Muscle of leg (tissue), 11 donors: ENCODE results near the gene IFNLR1. TPM values are rescaled to one million over a fixed set of nuclear protein-coding genes. Genes with fewer than 3 reads are reported as not detected.
"Not testable (repeated sequence)": the region's sequence is repeated elsewhere in the genome, so short reads cannot be mapped to it uniquely, and the experiment has no call there.

Experiments
- DNase-seq: peaks from one replicate; pipeline ENCODE4 v3.0.0; 2013
- H3K27ac ChIP-seq: one replicate; pipeline ENCODE4 v1.5.1; 2013; ENCODE audit warnings: mild to moderate bottlenecking, low read length, control low read depth
- H3K27me3 ChIP-seq: one replicate; pipeline ENCODE4 v1.6.1; 2013; ENCODE audit warnings: low read length; ENCODE audit not compliant: control insufficient read depth, insufficient read depth
- H3K36me3 ChIP-seq: one replicate; pipeline ENCODE4 v1.6.1; 2013; ENCODE audit warnings: low read length; ENCODE audit not compliant: control insufficient read depth, insufficient read depth
- H3K4me1 ChIP-seq: one replicate; pipeline ENCODE4 v1.6.1; 2013; ENCODE audit warnings: low read length; ENCODE audit not compliant: control insufficient read depth, insufficient read depth
- H3K4me3 ChIP-seq: one replicate; pipeline ENCODE4 v1.5.1; 2013; ENCODE audit warnings: low read length, control low read depth
- H3K9me3 ChIP-seq: replicated peaks from 2 replicates; pipeline ENCODE4 v1.6.1; 2013; ENCODE audit warnings: low read depth, low read length; ENCODE audit not compliant: control insufficient read depth
- WGBS: methylation state at CpG from one replicate; pipeline ENCODE4 v1.1.5; 2013; ENCODE audit warnings: missing lambda C conversion rate; ENCODE audit not compliant: insufficient coverage; 5-methylcytosine and 5-hydroxymethylcytosine counted together
- polyA plus RNA-seq, 8 donors: library from polyadenylated mRNA; unstranded; fragments of 120-200 nt; gene quantifications; one replicate each; pipeline versions ENCODE4 v1.2.1 to v1.2.3, GENCODE V29; 2013; ENCODE audit warnings: inconsistent platforms in 1 of 8, low replicate concordance in 1 of 8; ENCODE audit not compliant: insufficient read length in 8 of 8, insufficient read depth in 1 of 8
- total RNA-seq: library from RNA; stranded (reverse); fragments of 120-200 nt; gene quantifications from one replicate; pipeline ENCODE4 v1.2.4, GENCODE V29; 2013

The IFNLR1 gene
- total and polyA plus RNA-seq, 9 donors, result 0.04 to 1.1 (median 0.17) TPM; not detected in 1

DNA sequence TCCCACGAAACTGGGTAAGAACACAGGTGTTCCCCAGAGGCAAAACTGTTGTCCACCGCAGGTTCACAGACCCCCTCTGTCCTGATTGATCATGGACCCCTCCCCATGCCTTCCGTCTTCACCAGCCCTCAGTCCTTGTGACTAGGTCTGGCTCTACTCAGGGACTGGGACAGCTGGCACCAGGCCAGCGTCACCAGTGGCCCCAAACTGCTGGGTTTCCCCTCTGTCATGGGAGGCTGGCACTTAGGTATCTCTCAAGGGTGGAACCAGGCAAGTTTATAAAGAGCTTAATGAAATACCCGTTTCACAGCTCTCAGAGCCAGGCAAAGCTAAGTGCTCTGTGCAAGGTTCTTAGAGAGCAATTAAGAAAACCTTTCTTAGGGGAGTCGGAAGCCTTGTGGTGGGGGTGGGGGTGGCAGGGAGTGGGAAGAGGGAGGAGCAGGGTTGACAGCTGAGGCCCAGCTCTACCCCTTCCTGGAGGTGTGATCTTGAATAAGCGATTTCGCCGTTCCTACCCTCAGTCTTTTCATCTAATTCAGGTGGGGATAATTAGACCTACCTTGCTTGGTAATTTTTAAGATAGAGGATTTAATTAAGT is 35.0 kb upstream of the IFNLR1 start:
- Histone ChIP-seq H3K9me3 (no peaks in the 10 kb centered on the region), H3K4me1 (no peaks in the 10 kb centered on the region), H3K36me3 (no peaks in the 10 kb centered on the region), H3K27me3 (peaks cover 4% of the 10 kb centered on the region), H3K4me3 (no peak overlapping the region), H3K27ac (no peak overlapping the region)
- DNase-seq, result no peak
- WGBS, result 61% methylated on average over 4 of the region's 9 CpGs

GRCh38 chr1:24221246-24221645 is 34.2 kb upstream of the IFNLR1 start:
- 89% methylated on average over 1 of the region's 2 CpGs for WGBS
- Histone ChIP-seq H3K36me3 (no peaks in the 10 kb centered on the region), H3K4me1 (peaks cover 2% of the 10 kb centered on the region), H3K4me3 (no peak overlapping the region), H3K9me3 (no peaks in the 10 kb centered on the region), H3K27ac (no peak overlapping the region), H3K27me3 (peaks cover 11% of the 10 kb centered on the region)
- no peak for DNase-seq

GRCh38 chr1:24216276-24217074 is 29.4 kb upstream of the IFNLR1 start:
- Histone ChIP-seq H3K4me1 (peaks cover 4% of the 10 kb centered on the region), H3K36me3 (no peaks in the 10 kb centered on the region), H3K9me3 (peaks cover 2% of the 10 kb centered on the region), H3K4me3 (no peak overlapping the region), H3K27ac (no peak overlapping the region), H3K27me3 (peaks cover 32% of the 10 kb centered on the region)
- DNase-seq, result no peak
- 14% methylated on average over 10 of the region's 14 CpGs for WGBS

DNA sequence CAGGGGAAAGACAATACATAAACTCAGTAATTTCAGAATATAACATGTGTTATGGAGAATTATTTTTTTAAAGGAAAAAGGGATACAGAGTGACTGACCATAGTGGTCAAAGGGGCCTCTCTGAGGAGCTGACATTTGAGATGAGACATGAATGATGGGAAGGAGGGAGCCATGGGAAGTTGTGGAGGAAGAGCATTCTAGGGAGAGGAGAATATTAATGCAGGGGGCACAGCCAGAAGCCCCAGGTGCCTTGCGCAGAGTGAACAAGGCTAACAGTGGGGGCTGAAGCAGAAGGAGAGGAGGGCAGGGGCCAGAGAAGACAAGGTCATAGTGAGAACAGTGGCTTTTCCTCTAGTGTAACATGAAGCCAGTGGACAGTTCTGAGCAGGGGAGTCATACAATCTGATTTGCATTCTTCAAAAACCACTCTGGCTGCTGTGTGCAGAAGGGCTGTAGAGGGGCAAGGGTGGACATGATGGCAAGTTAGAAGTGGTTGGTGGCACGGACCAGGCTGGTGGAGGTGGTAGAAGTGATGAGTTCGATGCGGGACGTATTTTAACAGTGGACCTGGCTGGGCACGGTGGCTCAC is 28.2 kb upstream of the IFNLR1 start:
- WGBS, result 56% methylated on average over 2 of the region's 6 CpGs
- Histone ChIP-seq H3K4me1 (peaks cover 4% of the 10 kb centered on the region), H3K27me3 (peaks cover 31% of the 10 kb centered on the region)

DNA sequence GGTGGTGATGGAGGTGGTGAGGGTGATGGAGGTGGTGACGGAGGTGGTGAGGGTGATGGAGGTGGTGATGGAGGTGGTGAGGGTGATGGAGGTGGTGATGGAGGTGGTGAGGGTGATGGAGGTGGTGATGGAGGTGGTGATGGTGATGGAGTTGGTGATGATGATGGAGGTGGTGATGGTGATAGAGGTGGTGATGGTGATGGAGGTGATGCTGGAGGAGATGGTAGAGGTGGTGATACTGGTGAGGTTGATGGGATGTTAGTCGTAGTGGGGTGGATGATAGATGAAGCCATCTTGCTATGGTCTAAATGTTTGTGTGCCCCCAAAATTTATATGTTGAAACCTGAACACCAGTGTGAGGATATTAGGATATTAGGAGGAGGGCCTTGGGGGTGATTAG is 25.3 kb upstream of the IFNLR1 start:
- Histone ChIP-seq H3K27me3 (peaks cover 28% of the 10 kb centered on the region), H3K9me3 (peaks cover 2% of the 10 kb centered on the region), H3K27ac (no peak overlapping the region), H3K4me3 (no peak overlapping the region), H3K36me3 (no peaks in the 10 kb centered on the region), H3K4me1 (peaks cover 4% of the 10 kb centered on the region)
- no peak for DNase-seq
- WGBS, result 100% methylated on average over 1 of the region's 2 CpGs

More for the DNA sequence above, 28.2 kb upstream of the IFNLR1 start:
- DNase-seq, result no peak
- H3K4me3 ChIP-seq, result no peak overlapping the region
- H3K36me3 ChIP-seq, result no peaks in the 10 kb centered on the region
- no peak overlapping the region for H3K27ac ChIP-seq
- H3K9me3 ChIP-seq, result peaks cover 2% of the 10 kb centered on the region

DNA sequence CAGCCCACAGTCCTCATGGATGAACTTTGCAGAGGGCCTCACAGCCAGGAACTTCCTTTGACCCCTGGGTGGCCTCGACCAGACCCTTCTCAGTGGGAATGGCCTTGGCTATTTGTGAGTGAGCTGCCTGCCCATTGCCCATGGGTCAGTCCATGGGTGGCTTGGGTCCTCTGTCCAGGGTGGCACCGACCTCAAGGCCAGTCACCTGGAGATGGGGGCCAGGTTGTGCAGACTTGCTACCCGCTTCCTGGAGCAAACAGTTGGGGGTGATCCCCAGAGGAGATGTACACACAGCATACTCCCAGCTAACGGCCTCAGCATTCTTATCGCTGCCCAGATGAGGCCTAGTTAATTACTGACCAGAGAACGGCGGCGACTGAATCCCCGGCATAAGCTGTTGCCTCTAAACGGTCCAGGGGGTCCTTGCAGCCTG is 23.1 kb upstream of the IFNLR1 start:
- Histone ChIP-seq H3K4me1 (no peaks in the 10 kb centered on the region), H3K36me3 (no peaks in the 10 kb centered on the region), H3K27ac (no peak overlapping the region), H3K27me3 (peaks cover 13% of the 10 kb centered on the region), H3K9me3 (peaks cover 2% of the 10 kb centered on the region), H3K4me3 (no peak overlapping the region)
- DNase-seq, result no peak
- WGBS, result 39% methylated on average over 4 of the region's 10 CpGs

DNA sequence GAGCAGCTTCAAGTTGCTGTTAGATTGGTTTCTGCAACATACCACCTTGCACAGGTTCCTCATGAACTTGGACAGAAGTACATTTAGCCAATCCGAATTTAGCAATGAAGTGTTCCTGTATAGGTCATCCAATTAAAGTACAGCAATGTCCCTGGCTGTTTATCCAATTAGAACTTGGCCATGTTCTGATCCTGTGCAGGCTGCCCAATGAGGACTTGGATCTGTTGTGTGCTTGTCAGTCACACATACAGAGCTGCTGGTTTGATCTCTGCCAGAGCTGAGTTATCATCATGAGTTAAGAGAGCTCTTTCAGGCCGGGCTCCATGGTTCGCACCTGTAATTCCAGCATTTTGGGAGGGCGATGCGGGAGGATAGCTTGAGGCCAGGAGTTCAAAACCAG is 22.0 kb upstream of the IFNLR1 start:
- H3K4me3 ChIP-seq, result no peak overlapping the region
- DNase-seq, result no peak
- H3K27me3 ChIP-seq, result peaks cover 3% of the 10 kb centered on the region
- WGBS, result 94% methylated on average over 4 of the region's 5 CpGs
- peaks cover 2% of the 10 kb centered on the region for H3K9me3 ChIP-seq
- no peaks in the 10 kb centered on the region for H3K36me3 ChIP-seq
- no peaks in the 10 kb centered on the region for H3K4me1 ChIP-seq
- H3K27ac ChIP-seq, result no peak overlapping the region

DNA sequence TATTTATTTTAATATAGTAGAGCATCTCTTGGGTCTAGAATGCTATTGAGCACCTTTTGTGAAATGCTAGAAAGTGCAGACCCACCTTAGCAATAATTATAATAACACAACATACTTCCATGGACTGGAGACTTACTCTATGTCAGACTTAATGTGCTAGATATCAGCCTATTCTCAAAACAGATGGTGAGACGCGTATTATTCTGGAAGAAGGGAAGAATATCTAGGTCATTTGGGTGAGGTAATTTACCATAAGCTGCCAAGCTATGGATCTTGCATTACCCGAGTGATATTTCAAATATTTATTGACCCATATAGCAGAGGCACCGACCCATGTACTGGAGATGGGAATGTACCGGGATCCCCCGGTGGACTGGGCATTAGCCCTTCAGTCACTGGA is 20.6 kb upstream of the IFNLR1 start:
- 90% methylated on average over 3 of the region's 6 CpGs for WGBS
- no peaks in the 10 kb centered on the region for H3K36me3 ChIP-seq
- no peak for DNase-seq
- H3K4me1 ChIP-seq, result no peaks in the 10 kb centered on the region
- H3K4me3 ChIP-seq, result no peak overlapping the region
- peaks cover 2% of the 10 kb centered on the region for H3K9me3 ChIP-seq
- H3K27me3 ChIP-seq, result no peaks in the 10 kb centered on the region
- no peak overlapping the region for H3K27ac ChIP-seq

- not testable (repeated sequence) for DNase-seq, H3K9me3 ChIP-seq, H3K27ac ChIP-seq, H3K27me3 ChIP-seq, H3K4me1 ChIP-seq, H3K36me3 ChIP-seq, H3K4me3 ChIP-seq
- whole genome bisulfite sequencing, result 74% methylated on average over 4 of the region's 9 CpGs
Observed at GRCh38 chr1:24207395-24207687, 20.3 kb upstream of the IFNLR1 start.

- Histone ChIP-seq H3K4me1 (no peaks in the 10 kb centered on the region), H3K27me3 (no peaks in the 10 kb centered on the region), H3K27ac (no peak overlapping the region), H3K9me3 (no peaks in the 10 kb centered on the region), H3K36me3 (no peaks in the 10 kb centered on the region), H3K4me3 (no peak overlapping the region)
- 59% methylated on average over 4 of the region's 12 CpGs for WGBS
- no peak for DNase-seq
Observed at GRCh38 chr1:24206516-24207394, 19.7 kb upstream of the IFNLR1 start.
